Panc1 (cell line): ENCODE results near the gene ST8SIA6. TPM values are rescaled to one million over a fixed set of nuclear protein-coding genes. Genes with fewer than 3 reads are reported as not detected.

ENCODE experiments used
- ATAC-seq: fragments of 200-7000 bp; cut with Tn5 transposase; 2 replicates; pipeline ENCODE4 v1.9.1; 2020; ENCODE audit warnings: mild to moderate bottlenecking, moderate library complexity
- BruUV-seq: library from RNA; stranded (reverse); fragments of 400-500 nt; replicated peaks from 2 replicates; lab custom pipeline; 2021; lab: Mats Ljungman, UMichigan
- CTCF ChIA-PET: fragments of 300-600 bp; sonication (Branson Sonifier 250); formaldehyde crosslinking; loops from one replicate; lab custom pipeline; 2022; ENCODE audit warnings: antibody characterized with exemption; lab: Charles Lee
- POLR2A ChIA-PET: fragments of 300-600 bp; sonication (Branson Sonifier 250); formaldehyde crosslinking; loops from one replicate; lab custom pipeline; 2022; ENCODE audit warnings: antibody characterized with exemption; lab: Charles Lee
- DNase-seq: peaks from one replicate; pipeline ENCODE4 v3.0.0-alpha.2; 2010; ENCODE audit warnings: low read depth, low spot score
- H3K27ac ChIP-seq: 2 replicates; pipeline ENCODE4 v1.5.1; 2011; ENCODE audit warnings: mild to moderate bottlenecking, low read length, inconsistent platforms
- H3K27me3 ChIP-seq: fragments of 200-500 bp; sonication (Bioruptor generic); 2 replicates; pipeline ENCODE4 v1.6.0; 2014; ENCODE audit warnings: low read length, inconsistent platforms; ENCODE audit not compliant: control insufficient read depth, insufficient read depth
- H3K36me3 ChIP-seq: fragments of 200-500 bp; sonication (Bioruptor generic); 2 replicates; pipeline ENCODE4 v1.5.1; 2014; ENCODE audit warnings: inconsistent platforms, mild to moderate bottlenecking, low read length, moderate library complexity; ENCODE audit not compliant: control insufficient read depth, insufficient read depth
- H3K4me1 ChIP-seq: 2 replicates; pipeline ENCODE4 v1.5.1; 2011; ENCODE audit warnings: inconsistent platforms, mild to moderate bottlenecking, low read length, moderate library complexity; ENCODE audit not compliant: control insufficient read depth, insufficient read depth
- H3K4me3 ChIP-seq, 2 experiments: 2 replicates each; pipeline ENCODE4 v1.5.1; 2011 to 2012; ENCODE audit warnings: low read depth in 2 of 2, low read length in 2 of 2, mild to moderate bottlenecking in 2 of 2, inconsistent platforms in 1 of 2, moderate library complexity in 1 of 2
- H3K9me3 ChIP-seq: fragments of 200-500 bp; sonication (Bioruptor generic); 2 replicates; pipeline ENCODE4 v1.5.1; 2014; ENCODE audit warnings: low read depth, mild to moderate bottlenecking, inconsistent platforms, low read length, moderate library complexity; ENCODE audit not compliant: control insufficient read depth, insufficient read depth
- POLR2AphosphoS5 ChIP-seq: IDR thresholded peaks from 2 replicates; pipeline ENCODE4 v1.6.1; 2012; ENCODE audit warnings: mild to moderate bottlenecking, low read depth, low read length, moderate library complexity
- SIN3A ChIP-seq: IDR thresholded peaks from 2 replicates; pipeline ENCODE4 v1.6.1; 2012; ENCODE audit warnings: low read depth, mild to moderate bottlenecking, low read length, moderate library complexity, borderline replicate concordance; ENCODE audit not compliant: insufficient read depth
- TCF7L2 ChIP-seq: IDR thresholded peaks from 2 replicates; pipeline ENCODE4 v1.6.1; 2011; ENCODE audit warnings: mild to moderate bottlenecking, low read depth, low read length, inconsistent platforms
- in situ Hi-C: cut with HindIII; loops from 2 replicates; pipeline ENCODE4 v1.10.0; 2016; ENCODE audit warnings: low sequenced_read_pairs, low pct_unique_long_range_greater_than_20kb
- intact Hi-C: fragments of 100-400 bp; cut with micrococcal nuclease; formaldehyde crosslinking; loops from one replicate; pipeline ENCODE4 v1.10.0; 2022; ENCODE audit not compliant: unreplicated experiment
- total RNA-seq: library from RNA; stranded (reverse); gene quantifications from one replicate; pipeline ENCODE4 v1.2.1, GENCODE V29; 2021; ENCODE audit not compliant: unreplicated experiment
- TF ChIP-seq, protein P1 (sequence below), 2 experiments: IDR thresholded peaks; 2 replicates each; pipeline ENCODE4 v1.6.1; 2011 to 2012; ENCODE audit warnings: low read depth in 2 of 2, control low read depth in 1 of 2, low read length in 1 of 2, mild to moderate bottlenecking in 1 of 2, moderate library complexity in 1 of 2; ENCODE audit not compliant: insufficient read depth in 1 of 2
- TF ChIP-seq, protein P2 (sequence below): fragments of 450-650 bp; IDR thresholded peaks from 2 replicates; pipeline ENCODE4 v1.5.1; 2017; ENCODE audit warnings: mild to moderate bottlenecking

Gene ST8SIA6
- total RNA-seq, 1 experiment from 2014 or later, result 0.82 TPM

DNA sequence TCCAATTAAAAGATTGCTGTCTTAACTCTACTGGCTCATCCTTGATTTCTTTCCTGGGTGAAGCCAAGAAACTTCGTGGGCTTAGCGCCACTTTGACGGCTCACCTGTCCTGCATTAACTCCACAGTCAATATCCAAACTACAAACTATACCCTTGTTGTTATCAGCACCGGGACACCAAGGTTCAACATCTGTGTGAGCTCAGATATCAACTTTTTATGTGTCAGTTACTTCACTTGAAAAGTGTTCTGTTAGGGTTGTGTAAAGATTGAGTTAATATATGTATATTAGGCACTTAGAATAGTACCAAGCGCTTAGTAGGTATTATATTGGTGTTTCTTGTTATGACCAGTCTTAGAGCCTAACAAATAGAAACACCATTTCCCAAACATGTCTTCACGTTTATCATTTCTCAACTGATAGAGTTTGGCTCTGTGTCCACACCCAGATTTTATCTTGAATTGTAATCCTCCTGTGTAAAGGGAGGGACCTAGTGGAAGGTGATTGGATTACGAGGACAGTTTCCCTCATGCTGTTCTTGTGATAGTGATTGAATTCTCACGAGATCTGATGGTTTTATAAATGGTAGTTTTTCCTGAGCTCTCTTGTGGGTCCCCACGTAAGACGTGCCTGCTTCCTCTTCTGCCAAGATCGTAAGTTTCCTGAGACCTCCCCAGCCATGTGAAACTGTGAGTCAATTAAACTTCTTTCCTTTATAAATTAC is 19.0 kb upstream of the ST8SIA6 start:
- H3K9me3 ChIP-seq, result no peaks in the 10 kb centered on the region; the same call in 1 of the 2 replicates
- no peaks in the 10 kb centered on the region for H3K4me1 ChIP-seq
- no peak for ATAC-seq
- BruUV-seq, result no TSS peak
- in situ Hi-C loops, result no loop called here
- intact Hi-C loops, result no loop called here
- H3K27ac ChIP-seq, result no peak overlapping the region
- no peak for DNase-seq
- POLR2A ChIA-PET, result no interaction called here
- H3K4me3 ChIP-seq, result no peak overlapping the region
- CTCF ChIA-PET, result no interaction called here
- TF ChIP-seq POLR2AphosphoS5 (no peak), TCF7L2 (no peak), SIN3A (no peak)
- TF ChIP-seq, protein P1, sequence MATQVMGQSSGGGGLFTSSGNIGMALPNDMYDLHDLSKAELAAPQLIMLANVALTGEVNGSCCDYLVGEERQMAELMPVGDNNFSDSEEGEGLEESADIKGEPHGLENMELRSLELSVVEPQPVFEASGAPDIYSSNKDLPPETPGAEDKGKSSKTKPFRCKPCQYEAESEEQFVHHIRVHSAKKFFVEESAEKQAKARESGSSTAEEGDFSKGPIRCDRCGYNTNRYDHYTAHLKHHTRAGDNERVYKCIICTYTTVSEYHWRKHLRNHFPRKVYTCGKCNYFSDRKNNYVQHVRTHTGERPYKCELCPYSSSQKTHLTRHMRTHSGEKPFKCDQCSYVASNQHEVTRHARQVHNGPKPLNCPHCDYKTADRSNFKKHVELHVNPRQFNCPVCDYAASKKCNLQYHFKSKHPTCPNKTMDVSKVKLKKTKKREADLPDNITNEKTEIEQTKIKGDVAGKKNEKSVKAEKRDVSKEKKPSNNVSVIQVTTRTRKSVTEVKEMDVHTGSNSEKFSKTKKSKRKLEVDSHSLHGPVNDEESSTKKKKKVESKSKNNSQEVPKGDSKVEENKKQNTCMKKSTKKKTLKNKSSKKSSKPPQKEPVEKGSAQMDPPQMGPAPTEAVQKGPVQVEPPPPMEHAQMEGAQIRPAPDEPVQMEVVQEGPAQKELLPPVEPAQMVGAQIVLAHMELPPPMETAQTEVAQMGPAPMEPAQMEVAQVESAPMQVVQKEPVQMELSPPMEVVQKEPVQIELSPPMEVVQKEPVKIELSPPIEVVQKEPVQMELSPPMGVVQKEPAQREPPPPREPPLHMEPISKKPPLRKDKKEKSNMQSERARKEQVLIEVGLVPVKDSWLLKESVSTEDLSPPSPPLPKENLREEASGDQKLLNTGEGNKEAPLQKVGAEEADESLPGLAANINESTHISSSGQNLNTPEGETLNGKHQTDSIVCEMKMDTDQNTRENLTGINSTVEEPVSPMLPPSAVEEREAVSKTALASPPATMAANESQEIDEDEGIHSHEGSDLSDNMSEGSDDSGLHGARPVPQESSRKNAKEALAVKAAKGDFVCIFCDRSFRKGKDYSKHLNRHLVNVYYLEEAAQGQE (IDR thresholded peaks at IDR 0.05; ENCODE audit: insufficient read depth in 1 of 2, low read depth in 2 of 2, low read length in 1 of 2), result no peak
- H3K27me3 ChIP-seq, result no peaks in the 10 kb centered on the region
- H3K36me3 ChIP-seq, result no peaks in the 10 kb centered on the region

DNA sequence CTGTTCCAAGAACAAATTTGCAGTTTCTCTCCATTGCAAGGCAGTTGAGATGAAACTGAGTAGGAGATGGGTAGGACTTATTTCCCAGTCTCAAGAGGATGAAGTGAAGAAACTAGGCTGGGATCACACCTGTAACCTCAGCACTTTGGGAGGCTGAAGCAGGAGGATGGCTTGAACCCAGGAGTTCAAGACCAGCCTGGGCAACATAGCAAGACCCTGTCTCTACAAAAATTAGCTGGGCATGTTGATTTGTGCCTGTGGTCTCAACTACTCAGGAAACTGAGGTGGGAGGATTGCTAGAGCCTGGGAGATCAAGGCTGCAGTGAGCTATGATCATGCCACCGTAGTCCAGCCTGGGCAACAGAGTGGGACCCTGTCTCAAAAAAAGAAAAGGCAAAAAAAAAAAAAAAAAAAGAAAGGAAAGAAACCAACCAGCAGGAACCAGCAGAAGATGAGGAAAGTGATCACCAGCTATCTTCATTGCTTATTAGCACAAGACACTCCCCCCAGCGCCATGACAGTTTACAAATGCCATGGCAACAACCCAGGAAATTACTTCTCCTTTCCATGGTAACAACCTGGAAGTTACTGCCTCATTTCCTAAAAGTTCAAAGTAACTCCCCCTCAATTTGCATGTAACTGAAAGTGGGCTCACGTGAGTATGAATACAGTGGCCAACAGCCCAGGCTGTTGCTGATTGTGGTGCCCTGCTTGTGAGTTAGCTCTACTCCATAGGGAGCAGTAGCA is 18.3 kb upstream of the ST8SIA6 start:
- no peaks in the 10 kb centered on the region; the same call in 1 of the 2 replicates for H3K9me3 ChIP-seq
- no TSS peak for BruUV-seq
- H3K4me1 ChIP-seq, result no peaks in the 10 kb centered on the region
- intact Hi-C loops (no loop called here), in situ Hi-C loops (no loop called here)
- TF ChIP-seq TCF7L2, result no peak
- no peaks in the 10 kb centered on the region for H3K27me3 ChIP-seq
- ATAC-seq (no peak), DNase-seq (no peak)
- H3K4me3 ChIP-seq, result no peak overlapping the region
- ChIA-PET CTCF (no interaction called here), POLR2A (no interaction called here)
- H3K36me3 ChIP-seq, result no peaks in the 10 kb centered on the region
- no peak overlapping the region for H3K27ac ChIP-seq

DNA sequence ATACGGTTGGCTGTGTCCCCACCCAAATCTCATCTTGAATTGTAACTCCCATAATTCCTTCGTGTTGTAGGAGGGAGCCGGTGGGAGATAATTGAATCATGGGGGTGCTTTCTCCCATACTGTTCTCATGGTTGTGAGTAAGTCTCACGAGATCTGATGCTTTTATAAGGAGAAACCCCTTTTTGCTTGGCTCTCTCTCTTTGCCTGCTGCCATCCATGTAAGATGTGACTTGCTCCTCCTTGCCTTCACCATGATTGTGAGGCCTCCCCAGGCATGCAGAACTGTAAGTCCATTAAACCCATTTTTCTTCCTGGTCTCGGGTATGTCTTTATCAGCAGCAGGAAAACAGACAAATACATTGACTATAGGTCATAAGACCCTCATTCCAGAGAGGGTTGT is 15.9 kb upstream of the ST8SIA6 start:
- Histone ChIP-seq H3K27ac (no peak overlapping the region), H3K4me1 (no peaks in the 10 kb centered on the region), H3K27me3 (no peaks in the 10 kb centered on the region), H3K9me3 (no peaks in the 10 kb centered on the region; the same call in 1 of the 2 replicates), H3K4me3 (no peak overlapping the region), H3K36me3 (no peaks in the 10 kb centered on the region)
- intact Hi-C loops (no loop called here), in situ Hi-C loops (no loop called here)
- ChIA-PET POLR2A (no interaction called here), CTCF (no interaction called here)
- no peak for ATAC-seq
- TF ChIP-seq TCF7L2 (no peak), SIN3A (no peak), POLR2AphosphoS5 (no peak)
- TF ChIP-seq, protein P2, sequence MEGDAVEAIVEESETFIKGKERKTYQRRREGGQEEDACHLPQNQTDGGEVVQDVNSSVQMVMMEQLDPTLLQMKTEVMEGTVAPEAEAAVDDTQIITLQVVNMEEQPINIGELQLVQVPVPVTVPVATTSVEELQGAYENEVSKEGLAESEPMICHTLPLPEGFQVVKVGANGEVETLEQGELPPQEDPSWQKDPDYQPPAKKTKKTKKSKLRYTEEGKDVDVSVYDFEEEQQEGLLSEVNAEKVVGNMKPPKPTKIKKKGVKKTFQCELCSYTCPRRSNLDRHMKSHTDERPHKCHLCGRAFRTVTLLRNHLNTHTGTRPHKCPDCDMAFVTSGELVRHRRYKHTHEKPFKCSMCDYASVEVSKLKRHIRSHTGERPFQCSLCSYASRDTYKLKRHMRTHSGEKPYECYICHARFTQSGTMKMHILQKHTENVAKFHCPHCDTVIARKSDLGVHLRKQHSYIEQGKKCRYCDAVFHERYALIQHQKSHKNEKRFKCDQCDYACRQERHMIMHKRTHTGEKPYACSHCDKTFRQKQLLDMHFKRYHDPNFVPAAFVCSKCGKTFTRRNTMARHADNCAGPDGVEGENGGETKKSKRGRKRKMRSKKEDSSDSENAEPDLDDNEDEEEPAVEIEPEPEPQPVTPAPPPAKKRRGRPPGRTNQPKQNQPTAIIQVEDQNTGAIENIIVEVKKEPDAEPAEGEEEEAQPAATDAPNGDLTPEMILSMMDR, result no peak
- TF ChIP-seq, protein P1 (IDR thresholded peaks at IDR 0.05; ENCODE audit: insufficient read depth in 1 of 2, low read depth in 2 of 2, low read length in 1 of 2), result no peak
- DNase-seq, result no peak
- BruUV-seq, result no TSS peak
